Superior temporal gyrus (tissue), 1 donor: ENCODE results near the gene CMTM1.
"Not testable (repeated sequence)": the region's sequence is repeated elsewhere in the genome, so short reads cannot be mapped to it uniquely, and the experiment has no call there.

ENCODE experiments used
- DNase-seq: peaks from one replicate; pipeline ENCODE4 v3.0.0-alpha.2; 2016; ENCODE audit errors: extremely low spot score

Gene CMTM1

DNA sequence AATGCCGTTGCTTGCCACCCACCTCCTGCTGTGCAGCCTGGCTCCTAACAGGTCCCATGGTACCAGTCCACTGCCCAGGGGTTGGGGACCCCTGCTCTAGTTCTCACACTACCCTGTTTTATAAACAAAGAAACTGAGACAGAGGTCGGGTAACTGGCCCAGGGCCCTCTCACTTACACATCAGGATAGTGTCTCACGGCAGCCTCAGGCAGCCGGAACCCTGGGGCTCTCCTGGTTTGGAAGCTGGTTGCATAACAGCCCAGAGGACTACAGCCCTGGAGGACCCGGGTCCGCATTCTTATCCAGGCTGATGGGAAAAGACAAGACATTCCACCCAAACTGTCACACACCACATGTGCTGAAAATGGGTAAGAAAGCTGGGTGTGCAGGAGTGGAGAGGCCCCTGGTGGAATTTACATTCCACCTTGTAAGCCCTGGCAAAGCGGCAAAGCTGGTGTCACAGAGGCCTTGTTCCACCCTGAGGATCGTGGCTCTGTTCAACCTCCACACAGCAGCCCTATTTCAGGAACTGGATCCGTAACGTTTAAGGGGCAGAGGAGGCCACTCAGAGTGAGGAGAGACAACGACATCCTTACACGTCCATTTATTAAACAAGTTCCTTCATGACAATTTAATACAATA lies 48.0 kb downstream of the CMTM1 start:
- no peak for DNase-seq

- no peak for DNase-seq
Observed at GRCh38 chr16:66616169-66616568, 49.9 kb downstream of the CMTM1 start.

GRCh38 chr16:66616592-66616991 lies 50.4 kb downstream of the CMTM1 start:
- no peak for DNase-seq

- DNase-seq = no peak
Observed at GRCh38 chr16:66617010-66617434, 50.8 kb downstream of the CMTM1 start.

GRCh38 chr16:66617728-66618127 lies 51.5 kb downstream of the CMTM1 start:
- no peak for DNase-seq

DNA sequence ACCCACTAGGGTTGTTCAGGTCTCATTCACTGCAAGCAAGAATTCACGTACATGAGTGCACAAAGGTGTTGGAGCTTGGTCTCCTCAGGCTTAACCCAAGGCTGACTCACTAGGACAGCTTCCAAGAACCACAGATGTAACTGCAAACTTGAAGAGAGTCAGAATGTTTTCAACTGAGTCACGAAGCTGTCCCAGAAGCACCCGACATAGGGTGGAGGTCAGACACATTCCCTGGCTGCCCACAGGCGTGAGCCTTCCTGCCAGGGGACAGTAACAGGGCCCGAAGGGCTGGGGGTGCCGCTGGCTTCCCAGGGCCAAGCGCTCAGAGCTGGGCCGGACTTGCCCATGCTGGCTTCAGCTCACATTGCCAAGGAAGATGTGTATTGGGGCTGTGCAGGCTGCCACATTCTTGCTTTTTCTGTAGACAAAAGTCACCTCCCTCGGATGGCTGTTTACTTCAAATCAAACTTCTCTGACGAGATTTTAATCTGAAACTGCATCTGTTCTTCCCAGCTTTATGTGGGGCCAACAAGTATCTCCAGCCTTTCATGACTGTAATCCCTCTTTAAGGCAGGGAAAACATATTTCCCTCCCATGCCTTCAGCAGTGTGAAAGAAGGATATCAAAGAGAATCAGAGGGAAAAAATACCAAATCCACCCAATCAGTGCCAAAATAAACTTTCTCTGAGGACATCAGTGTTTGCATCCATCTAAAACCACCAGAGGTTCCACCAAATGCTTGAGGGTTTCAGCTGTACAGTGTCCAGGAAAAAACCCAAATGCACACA lies 52.5 kb downstream of the CMTM1 start:
- DNase-seq = no peak

DNA sequence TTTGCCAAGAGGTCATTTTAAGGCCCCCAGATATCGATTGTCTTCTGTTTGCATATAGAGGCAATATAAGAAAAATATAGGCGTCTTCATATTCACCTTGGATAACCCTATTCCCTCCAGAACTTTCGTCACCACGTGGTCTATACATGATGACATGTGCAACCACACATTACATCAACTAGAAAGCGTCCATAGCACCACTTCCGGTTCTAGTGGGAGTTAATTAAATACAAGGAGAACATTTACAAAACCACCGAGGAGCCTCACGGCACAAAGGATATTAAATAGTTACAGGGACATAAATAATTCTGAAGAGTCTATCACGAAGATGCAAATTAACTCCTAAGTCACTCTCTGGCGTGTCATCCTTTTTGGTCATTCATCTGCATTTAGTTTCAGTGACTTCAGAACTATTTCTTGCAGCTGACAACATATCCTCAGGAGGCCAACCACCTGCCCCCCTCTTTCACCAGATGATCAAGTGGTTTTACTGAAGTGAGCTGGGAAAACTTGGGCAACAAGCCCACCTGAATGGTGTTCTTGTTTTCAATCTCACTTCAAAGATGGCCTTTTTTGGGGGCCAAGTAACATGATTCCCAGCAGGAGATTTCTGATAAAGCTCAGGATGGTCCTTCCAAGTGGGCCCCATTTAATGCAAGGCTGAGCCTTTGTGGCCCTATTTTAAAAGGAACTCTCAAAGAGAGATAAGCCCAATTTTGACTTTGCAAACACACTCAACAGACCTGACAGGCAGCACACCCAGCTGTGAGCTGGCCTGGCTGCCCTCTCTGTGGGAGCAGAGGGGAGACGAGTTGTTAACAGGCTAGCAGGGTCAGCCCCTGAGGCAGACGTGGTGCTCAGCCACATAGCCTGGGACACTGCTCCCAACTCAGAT lies 53.5 kb downstream of the CMTM1 start:
- no peak for DNase-seq

- DNase-seq = no peak
Observed at GRCh38 chr16:66620429-66620795, 54.2 kb downstream of the CMTM1 start.

GRCh38 chr16:66621973-66622372 lies 55.7 kb downstream of the CMTM1 start:
- no peak for DNase-seq

DNA sequence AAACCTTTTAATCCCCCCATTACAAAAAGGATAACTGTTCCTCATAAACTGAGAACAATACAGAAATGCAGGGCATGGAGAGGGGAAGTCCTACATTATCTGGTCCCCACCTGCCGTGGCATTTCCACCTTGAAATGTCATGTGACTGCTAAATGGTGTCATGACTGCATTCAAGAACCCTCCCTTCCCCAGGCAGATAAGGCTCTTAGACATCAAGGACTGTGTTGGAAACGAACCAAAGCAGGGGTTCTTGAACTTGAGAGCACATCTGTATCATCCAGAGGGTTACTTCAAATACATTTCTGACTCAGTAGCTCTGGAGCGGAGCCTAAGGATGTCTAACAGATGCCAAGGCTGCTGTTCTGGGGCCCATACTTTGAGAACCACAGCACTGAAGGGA lies 56.6 kb downstream of the CMTM1 start:
- DNase-seq = no peak

DNA sequence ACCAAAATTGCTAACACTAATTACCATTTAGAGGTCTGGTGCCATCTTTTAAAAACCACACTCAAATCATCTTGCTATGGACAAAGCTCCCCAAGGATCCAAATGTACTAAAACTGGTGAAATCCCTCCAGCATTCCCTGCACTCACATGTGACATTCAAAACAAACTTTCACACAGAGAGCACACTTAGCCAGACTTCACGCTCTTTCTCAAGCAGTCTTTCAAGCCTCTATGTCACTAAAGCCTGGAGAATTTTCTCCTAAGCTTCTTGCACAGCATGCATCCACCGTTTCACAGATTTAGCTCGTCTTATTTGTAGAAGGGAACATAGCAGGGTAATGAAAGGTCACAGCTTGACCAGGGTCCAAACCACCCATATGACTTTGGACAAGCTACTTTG lies 57.5 kb downstream of the CMTM1 start:
- no peak for DNase-seq

GRCh38 chr16:66627611-66628378 lies 61.6 kb downstream of the CMTM1 start:
- not testable (repeated sequence) for DNase-seq
